GM12878 (cell line): Measurements from ENCODE around the gene TRIM56. TPM values are rescaled to one million over a fixed set of nuclear protein-coding genes. Genes with fewer than 3 reads are reported as not detected.

ENCODE experiments used
- ATAC-seq: fragments of 200-7000 bp; cut with Tn5 transposase; 3 replicates; pipeline ENCODE4 v1.9.1; 2020; ENCODE audit warnings: mild to moderate bottlenecking, moderate library complexity
- BruUV-seq: library from RNA; stranded (reverse); fragments of 400-500 nt; replicated peaks from 2 replicates; lab custom pipeline; 2021; lab: Mats Ljungman, UMichigan
- CTCF ChIA-PET: fragments of 300-600 bp; sonication (Branson Sonifier 250); formaldehyde crosslinking; extraction: SDS; loops from one replicate; lab custom pipeline; 2021; ENCODE audit warnings: inconsistent platforms; lab: Yijun Ruan, JAX
- POLR2A ChIA-PET: fragments of 350-600 bp; formaldehyde crosslinking; extraction: SDS; loops from one replicate; lab custom pipeline; 2021; ENCODE audit warnings: inconsistent platforms; lab: Charles Lee
- RAD21 ChIA-PET: fragments of 300-600 bp; sonication (Branson Sonifier 250); formaldehyde crosslinking; loops from one replicate; lab custom pipeline; 2023; ENCODE audit warnings: antibody characterized with exemption; ENCODE audit not compliant: unreplicated experiment; lab: Charles Lee
- SMC1A ChIA-PET: fragments of 300-600 bp; sonication (Branson Sonifier 250); formaldehyde crosslinking; loops from one replicate; lab custom pipeline; 2023; ENCODE audit not compliant: unreplicated experiment, uncharacterized antibody; lab: Charles Lee
- DNase-seq: peaks from one replicate; pipeline ENCODE4 v3.0.0-alpha.2; 2011; ENCODE audit warnings: low read depth, low spot score
- FAIRE-seq: peaks from 3 replicates; lab custom pipeline; 2011; peaks lifted over from hg19 to GRCh38; lab: Jason Lieb, UNC
- H2AFZ ChIP-seq: 2 replicates; pipeline ENCODE4 v1.6.0; 2011; ENCODE audit warnings: low read depth, low read length, control low read depth; ENCODE audit not compliant: control insufficient read depth
- H3K27ac ChIP-seq: 2 replicates; pipeline ENCODE4 v1.5.1; 2011; ENCODE audit warnings: control low read depth; ENCODE audit not compliant: control insufficient read depth, insufficient read depth
- H3K27me3 ChIP-seq, 2 experiments: replicated peaks in 1 of 2; 2 replicates each; pipeline versions ENCODE4 v1.6.0 to v1.6.1; 2011; ENCODE audit warnings: low read length in 1 of 2; ENCODE audit not compliant: control insufficient read depth in 2 of 2, insufficient read depth in 2 of 2
- H3K36me3 ChIP-seq, 2 experiments: 2 replicates each; pipeline ENCODE4 v1.5.1; 2011; ENCODE audit warnings: low read length in 1 of 2; ENCODE audit not compliant: control insufficient read depth in 2 of 2, insufficient read depth in 2 of 2
- H3K4me1 ChIP-seq: 2 replicates; pipeline ENCODE4 v1.6.1; 2011; ENCODE audit warnings: mild to moderate bottlenecking, low read length, moderate library complexity, mixed read lengths; ENCODE audit not compliant: control insufficient read depth, insufficient read depth
- H3K4me2 ChIP-seq: 2 replicates; pipeline ENCODE4 v1.6.0; 2011; ENCODE audit warnings: control low read depth; ENCODE audit not compliant: control insufficient read depth, insufficient read depth
- H3K4me3 ChIP-seq: fragments of 200-600 bp; sonication (generic); 2 replicates; pipeline ENCODE4 v1.5.1; 2016
- H3K79me2 ChIP-seq: 2 replicates; pipeline ENCODE4 v1.6.0; 2011; ENCODE audit warnings: low read length; ENCODE audit not compliant: control insufficient read depth, insufficient read depth
- H3K9ac ChIP-seq: 2 replicates; pipeline ENCODE4 v1.8.0; 2011; ENCODE audit warnings: low read length, control low read depth, mixed read lengths; ENCODE audit not compliant: control insufficient read depth, insufficient read depth
- H3K9me3 ChIP-seq: replicated peaks from 3 replicates; pipeline ENCODE4 v1.5.1; 2011; ENCODE audit warnings: mild to moderate bottlenecking, low read length; ENCODE audit not compliant: control insufficient read depth, insufficient read depth
- H4K20me1 ChIP-seq: 2 replicates; pipeline ENCODE4 v1.6.0; 2011; ENCODE audit not compliant: control insufficient read depth, insufficient read depth
- BRCA1 ChIP-seq: IDR thresholded peaks from 2 replicates; pipeline ENCODE4 v1.6.1; 2011; ENCODE audit warnings: low read depth, low read length, improper control_type of control experiment
- EP300 ChIP-seq, 2 experiments: fragments of 150-350 bp in 1 of 2; IDR thresholded peaks; 2 replicates each; pipeline ENCODE4 v1.6.1; 2011 to 2012; ENCODE audit warnings: low read depth in 2 of 2, low read length in 2 of 2, borderline replicate concordance in 1 of 2, improper control_type of control experiment in 1 of 2, inconsistent platforms in 1 of 2; ENCODE audit not compliant: control insufficient read depth in 1 of 2
- IKZF1 ChIP-seq: fragments of 450-650 bp; conservative IDR thresholded peaks from 2 replicates; pipeline ENCODE4 v1.6.1; 2017; ENCODE audit warnings: antibody characterized with exemption, mild to moderate bottlenecking
- NFYA ChIP-seq: IDR thresholded peaks from 2 replicates; pipeline ENCODE4 v1.6.1; 2011; ENCODE audit warnings: low read depth, mild to moderate bottlenecking, low read length, improper control_type of control experiment, borderline replicate concordance
- RELA ChIP-seq: fragments of 450-650 bp; IDR thresholded peaks from 2 replicates; pipeline ENCODE4 v1.8.0; 2014; ENCODE audit warnings: borderline replicate concordance; ENCODE audit not compliant: partially characterized antibody
- YBX1 ChIP-seq: fragments of 450-650 bp; IDR thresholded peaks from 2 replicates; pipeline ENCODE4 v1.6.1; 2016; ENCODE audit warnings: antibody characterized with exemption
- WGBS: methylation state at CpG from one replicate; pipeline ENCODE4 v1.1.6; 2016; ENCODE audit warnings: low lambda C conversion rate; ENCODE audit not compliant: insufficient replicate concordance, insufficient coverage; ENCODE audit errors: missing lambda C conversion rate; 5-methylcytosine and 5-hydroxymethylcytosine counted together
- in situ Hi-C: fragments of 300-500 bp; cut with MboI; formaldehyde crosslinking; loops from 9 replicates; pipeline ENCODE4 v1.14.3; 2018; ENCODE audit warnings: mixed read lengths
- intact Hi-C: fragments of 100-400 bp; cut with micrococcal nuclease; formaldehyde crosslinking; loops from one replicate; pipeline ENCODE4 v1.14.2; 2022; ENCODE audit not compliant: unreplicated experiment
- polyA plus RNA-seq, 11 experiments: library from polyadenylated mRNA; depleted of rRNA in 4 of 11; unstranded in 6 of 11; stranded (reverse) in 5 of 11; fragments of >200 nt; fragmentation: Nextera tagmentation in 4 of 11; fragmentation: Illumina TruSeq in 1 of 11; extraction: Ambion mirVana in 4 of 11; extraction: Trizol in 1 of 11; gene quantifications; 1 replicate in 1 of 11; 2 replicates in 10 of 11; pipeline versions ENCODE4 v1.2.1 to v1.2.3, GENCODE V29; 2011 to 2016; ENCODE audit warnings: inconsistent platforms in 2 of 11, missing spikeins in 2 of 11, low read depth in 1 of 11
- total RNA-seq, 4 experiments: library from RNA; depleted of rRNA in 3 of 4; stranded (reverse); fragments of >200 nt in 3 of 4; fragmentation: Illumina TruSeq in 1 of 4; extraction: Trizol in 1 of 4; gene quantifications; 2 replicates each; pipeline versions ENCODE4 v1.2.1 to v1.2.3, GENCODE V29; 2013 to 2021
- TF ChIP-seq, protein P1 (sequence below): fragments of 450-650 bp; IDR thresholded peaks from 2 replicates; pipeline ENCODE4 v1.6.1; 2017; ENCODE audit warnings: mild to moderate bottlenecking, moderate library complexity
- TF ChIP-seq, protein P2 (sequence below): IDR thresholded peaks from 2 replicates; pipeline ENCODE4 v1.6.1; 2011; ENCODE audit warnings: borderline replicate concordance, low read depth, mild to moderate bottlenecking, moderate library complexity, low read length; ENCODE audit not compliant: insufficient read depth, poor library complexity, severe bottlenecking
- TF ChIP-seq, protein P3 (sequence below): fragments of 450-650 bp; IDR thresholded peaks from 2 replicates; pipeline ENCODE4 v1.6.1; 2017; ENCODE audit warnings: low read depth, mild to moderate bottlenecking, moderate library complexity

The TRIM56 gene
- total and polyA plus RNA-seq, 10 of the 15 experiments (the other 5 are each of a cell fraction or from before 2014, with no cell fraction given): 3.2 to 37.5 (median 11.8) TPM

DNA sequence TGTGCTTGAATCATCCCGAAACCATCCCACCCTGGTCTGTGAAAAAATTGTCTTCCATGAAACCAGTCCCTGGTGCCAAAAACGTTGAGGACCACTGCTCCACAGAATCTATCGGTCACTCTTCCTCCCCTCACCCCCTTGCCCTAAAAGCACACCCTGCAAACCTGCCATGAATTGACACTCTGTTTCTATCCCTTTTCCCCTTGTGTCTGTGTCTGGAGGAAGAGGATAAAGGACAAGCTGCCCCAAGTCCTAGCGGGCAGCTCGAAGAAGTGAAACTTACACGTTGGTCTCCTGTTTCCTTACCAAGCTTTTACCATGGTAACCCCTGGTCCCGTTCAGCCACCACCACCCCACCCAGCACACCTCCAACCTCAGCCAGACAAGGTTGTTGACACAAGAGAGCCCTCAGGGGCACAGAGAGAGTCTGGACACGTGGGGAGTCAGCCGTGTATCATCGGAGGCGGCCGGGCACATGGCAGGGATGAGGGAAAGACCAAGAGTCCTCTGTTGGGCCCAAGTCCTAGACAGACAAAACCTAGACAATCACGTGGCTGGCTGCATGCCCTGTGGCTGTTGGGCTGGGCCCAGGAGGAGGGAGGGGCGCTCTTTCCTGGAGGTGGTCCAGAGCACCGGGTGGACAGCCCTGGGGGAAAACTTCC is 40.8 kb downstream of the TRIM56 start:
- Histone ChIP-seq H3K9me3 (no peaks in the 10 kb centered on the region), H4K20me1 (no peaks in the 10 kb centered on the region), H3K9ac (no peak overlapping the region), H3K4me1 (peaks cover 26% of the 10 kb centered on the region), H3K36me3 (no peaks in the 10 kb centered on the region), H2AFZ (no peak overlapping the region), H3K27me3 (no peaks in the 10 kb centered on the region), H3K4me2 (peak overlapping the region; percentile 90), H3K27ac (no peak overlapping the region), H3K79me2 (no peaks in the 10 kb centered on the region), H3K4me3 (no peak overlapping the region; the same call in 1 of the 2 replicates)
- ChIA-PET CTCF (interaction anchor here (0.8 to 4.0 kb wide), 13 partner anchors 9 to 729 kb away, joined by 3 to 31 read pairs (median 4); partner anchors contain the start of gene TRIM56), POLR2A (interaction anchor here (0.6 to 1.0 kb wide), 5 partner anchors 41 to 1191 kb away, joined by 3 to 6 read pairs (median 3); partner anchors contain the start of genes TRIM56 and TRIP6), SMC1A (interaction anchor here (0.7 to 2.0 kb wide), 8 partner anchors 10 to 92 kb away, joined by 3 to 6 read pairs (median 3); partner anchors contain the start of genes VGF and ZNHIT1), RAD21 (interaction anchor here (0.7 to 2.6 kb wide), 6 partner anchors 10 to 251 kb away, joined by 3 to 11 read pairs (median 4); partner anchors contain the start of genes SRRT and TRIM56)
- WGBS: 13% methylated on average over 15 of the region's 15 CpGs
- FAIRE-seq (no peak), DNase-seq (peak; percentile 69), ATAC-seq (peak; percentile 84)
- BruUV-seq: no TSS peak
- in situ Hi-C loops (no loop called here), intact Hi-C loops (no loop called here)
- TF ChIP-seq EP300 (IDR thresholded peaks at IDR 0.05; ENCODE audit: borderline replicate concordance in 1 of 2, control insufficient read depth in 1 of 2, low read depth in 2 of 2, low read length in 2 of 2) (peak in 1 of 2 experiments; percentile 41; a peak in 1 of 4 replicates), BRCA1 (no peak), YBX1 (no peak), IKZF1 (peak; percentile 84), RELA (no peak), NFYA (no peak)
- TF ChIP-seq, protein P1, sequence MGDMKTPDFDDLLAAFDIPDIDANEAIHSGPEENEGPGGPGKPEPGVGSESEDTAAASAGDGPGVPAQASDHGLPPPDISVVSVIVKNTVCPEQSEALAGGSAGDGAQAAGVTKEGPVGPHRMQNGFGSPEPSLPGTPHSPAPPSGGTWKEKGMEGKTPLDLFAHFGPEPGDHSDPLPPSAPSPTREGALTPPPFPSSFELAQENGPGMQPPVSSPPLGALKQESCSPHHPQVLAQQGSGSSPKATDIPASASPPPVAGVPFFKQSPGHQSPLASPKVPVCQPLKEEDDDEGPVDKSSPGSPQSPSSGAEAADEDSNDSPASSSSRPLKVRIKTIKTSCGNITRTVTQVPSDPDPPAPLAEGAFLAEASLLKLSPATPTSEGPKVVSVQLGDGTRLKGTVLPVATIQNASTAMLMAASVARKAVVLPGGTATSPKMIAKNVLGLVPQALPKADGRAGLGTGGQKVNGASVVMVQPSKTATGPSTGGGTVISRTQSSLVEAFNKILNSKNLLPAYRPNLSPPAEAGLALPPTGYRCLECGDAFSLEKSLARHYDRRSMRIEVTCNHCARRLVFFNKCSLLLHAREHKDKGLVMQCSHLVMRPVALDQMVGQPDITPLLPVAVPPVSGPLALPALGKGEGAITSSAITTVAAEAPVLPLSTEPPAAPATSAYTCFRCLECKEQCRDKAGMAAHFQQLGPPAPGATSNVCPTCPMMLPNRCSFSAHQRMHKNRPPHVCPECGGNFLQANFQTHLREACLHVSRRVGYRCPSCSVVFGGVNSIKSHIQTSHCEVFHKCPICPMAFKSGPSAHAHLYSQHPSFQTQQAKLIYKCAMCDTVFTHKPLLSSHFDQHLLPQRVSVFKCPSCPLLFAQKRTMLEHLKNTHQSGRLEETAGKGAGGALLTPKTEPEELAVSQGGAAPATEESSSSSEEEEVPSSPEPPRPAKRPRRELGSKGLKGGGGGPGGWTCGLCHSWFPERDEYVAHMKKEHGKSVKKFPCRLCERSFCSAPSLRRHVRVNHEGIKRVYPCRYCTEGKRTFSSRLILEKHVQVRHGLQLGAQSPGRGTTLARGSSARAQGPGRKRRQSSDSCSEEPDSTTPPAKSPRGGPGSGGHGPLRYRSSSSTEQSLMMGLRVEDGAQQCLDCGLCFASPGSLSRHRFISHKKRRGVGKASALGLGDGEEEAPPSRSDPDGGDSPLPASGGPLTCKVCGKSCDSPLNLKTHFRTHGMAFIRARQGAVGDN: peak; percentile 77
- TF ChIP-seq, protein P2, sequence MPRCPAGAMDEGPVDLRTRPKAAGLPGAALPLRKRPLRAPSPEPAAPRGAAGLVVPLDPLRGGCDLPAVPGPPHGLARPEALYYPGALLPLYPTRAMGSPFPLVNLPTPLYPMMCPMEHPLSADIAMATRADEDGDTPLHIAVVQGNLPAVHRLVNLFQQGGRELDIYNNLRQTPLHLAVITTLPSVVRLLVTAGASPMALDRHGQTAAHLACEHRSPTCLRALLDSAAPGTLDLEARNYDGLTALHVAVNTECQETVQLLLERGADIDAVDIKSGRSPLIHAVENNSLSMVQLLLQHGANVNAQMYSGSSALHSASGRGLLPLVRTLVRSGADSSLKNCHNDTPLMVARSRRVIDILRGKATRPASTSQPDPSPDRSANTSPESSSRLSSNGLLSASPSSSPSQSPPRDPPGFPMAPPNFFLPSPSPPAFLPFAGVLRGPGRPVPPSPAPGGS: no peak
- TF ChIP-seq, protein P3, sequence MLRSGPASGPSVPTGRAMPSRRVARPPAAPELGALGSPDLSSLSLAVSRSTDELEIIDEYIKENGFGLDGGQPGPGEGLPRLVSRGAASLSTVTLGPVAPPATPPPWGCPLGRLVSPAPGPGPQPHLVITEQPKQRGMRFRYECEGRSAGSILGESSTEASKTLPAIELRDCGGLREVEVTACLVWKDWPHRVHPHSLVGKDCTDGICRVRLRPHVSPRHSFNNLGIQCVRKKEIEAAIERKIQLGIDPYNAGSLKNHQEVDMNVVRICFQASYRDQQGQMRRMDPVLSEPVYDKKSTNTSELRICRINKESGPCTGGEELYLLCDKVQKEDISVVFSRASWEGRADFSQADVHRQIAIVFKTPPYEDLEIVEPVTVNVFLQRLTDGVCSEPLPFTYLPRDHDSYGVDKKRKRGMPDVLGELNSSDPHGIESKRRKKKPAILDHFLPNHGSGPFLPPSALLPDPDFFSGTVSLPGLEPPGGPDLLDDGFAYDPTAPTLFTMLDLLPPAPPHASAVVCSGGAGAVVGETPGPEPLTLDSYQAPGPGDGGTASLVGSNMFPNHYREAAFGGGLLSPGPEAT: 0 out of 2 replicates have a peak, but pooled peaks have one; percentile 22
